Stimulated activated CD4-positive, alpha-beta T cell treated with anti-CD3 and anti-CD28 coated beads, TNF-alpha, amount 100 ng/mL, for 1 hour (primary cell): ENCODE data around the gene RGS7.
"Not testable (repeated sequence)": the region's sequence is repeated elsewhere in the genome, so short reads cannot be mapped to it uniquely, and the experiment has no call there.

Experiments
- DNase-seq, 3 donors: peaks; one replicate each; pipeline ENCODE4 v3.0.0-alpha.2; 2020; ENCODE audit warnings: low read depth in 3 of 3, low spot score in 1 of 3

RGS7 gene

DNA sequence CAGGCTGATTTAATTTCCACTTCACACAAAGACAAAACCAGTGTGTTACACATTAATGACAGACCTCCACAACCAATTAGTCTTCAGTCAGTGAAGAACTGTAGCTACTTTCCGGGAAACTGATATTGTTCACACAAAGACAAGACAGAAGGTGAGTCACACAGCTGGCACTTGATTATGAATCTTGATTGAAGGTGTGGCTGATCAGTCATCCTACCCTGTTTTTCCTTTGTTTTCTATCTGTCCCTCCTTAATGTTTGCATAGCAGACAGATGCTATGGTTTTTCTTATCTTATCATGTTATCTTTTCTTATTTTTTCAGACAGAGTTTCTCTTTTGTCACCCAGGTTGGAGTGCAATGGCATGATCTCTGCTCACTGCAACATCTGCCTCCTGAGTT lies 560.0 kb downstream of the RGS7 start:
- DNase-seq, result no peak

- no peak for DNase-seq
Measured at GRCh38 chr1:240794046-240794843, 562.8 kb downstream of the RGS7 start.

DNA sequence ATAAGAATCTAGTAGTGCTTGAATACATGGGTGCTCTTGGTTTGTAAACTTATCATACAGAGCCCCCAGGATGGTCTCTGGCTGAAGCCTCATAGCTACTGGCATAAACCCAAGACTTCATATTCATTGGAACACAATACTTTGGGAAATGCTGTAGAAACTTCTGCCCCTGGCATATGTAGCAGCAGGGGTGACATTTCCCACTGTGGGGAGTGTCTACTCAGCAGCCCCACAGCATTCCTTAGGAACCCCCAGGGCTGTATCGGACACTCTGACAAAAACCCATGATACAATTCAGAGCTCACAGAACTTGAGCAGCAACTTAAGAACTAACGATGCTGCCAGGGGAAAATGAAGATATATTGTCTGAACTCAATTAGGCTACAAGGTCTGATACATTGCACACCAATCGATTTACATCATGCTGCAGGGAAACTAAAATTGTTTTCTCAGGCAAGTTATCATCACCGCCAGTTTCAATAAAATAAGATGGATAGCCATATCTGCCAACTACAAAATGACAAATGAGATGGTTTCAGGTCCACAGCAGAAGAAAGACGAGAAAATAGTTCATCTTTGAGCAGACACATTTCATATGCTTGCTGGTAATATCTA lies 564.0 kb downstream of the RGS7 start:
- DNase-seq, result no peak

DNA sequence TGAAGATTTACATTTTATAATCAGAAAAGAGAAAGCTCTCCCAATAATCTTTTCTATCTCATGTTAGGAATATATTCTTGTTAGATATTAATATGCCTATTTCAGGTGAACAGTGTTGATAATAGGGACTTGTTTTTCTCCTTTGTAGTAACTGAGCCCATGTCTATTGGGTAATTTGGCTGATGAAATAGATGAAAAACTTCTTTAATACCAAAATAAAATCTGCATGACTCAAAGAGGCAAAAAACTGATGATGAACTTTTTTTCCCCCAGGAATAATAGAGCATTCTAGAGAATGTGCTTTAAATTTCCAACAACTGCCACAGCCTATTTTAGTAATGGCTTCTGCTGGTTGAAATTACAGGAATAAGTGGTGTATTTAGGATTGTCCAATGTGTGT lies 566.1 kb downstream of the RGS7 start:
- DNase-seq, result no peak

GRCh38 chr1:240786880-240787279 lies 570.1 kb downstream of the RGS7 start:
- DNase-seq, result no peak

DNA sequence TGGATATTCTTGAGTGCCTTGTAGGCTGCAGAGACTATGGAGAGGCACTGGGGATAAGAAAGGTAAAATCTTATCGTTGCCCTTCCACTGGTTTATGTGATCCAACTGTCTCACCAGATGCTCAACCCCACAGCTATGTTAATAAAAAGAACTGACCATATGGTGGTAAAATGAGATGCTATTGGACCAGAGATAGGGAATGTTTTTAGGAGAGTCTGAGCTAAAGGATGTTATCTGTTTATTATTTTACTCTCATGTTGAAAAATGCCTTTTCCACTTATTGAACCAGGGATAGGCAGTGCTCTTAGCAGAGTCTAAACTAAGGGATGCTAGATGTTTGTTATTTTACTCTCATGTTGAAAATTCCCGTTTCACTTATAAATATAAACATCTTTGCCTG lies 572.2 kb downstream of the RGS7 start:
- no peak for DNase-seq

- DNase-seq, result not testable (repeated sequence)
Measured at GRCh38 chr1:240783728-240784137, 573.3 kb downstream of the RGS7 start.

GRCh38 chr1:240776237-240776636 lies 580.8 kb downstream of the RGS7 start:
- DNase-seq, result no peak

DNA sequence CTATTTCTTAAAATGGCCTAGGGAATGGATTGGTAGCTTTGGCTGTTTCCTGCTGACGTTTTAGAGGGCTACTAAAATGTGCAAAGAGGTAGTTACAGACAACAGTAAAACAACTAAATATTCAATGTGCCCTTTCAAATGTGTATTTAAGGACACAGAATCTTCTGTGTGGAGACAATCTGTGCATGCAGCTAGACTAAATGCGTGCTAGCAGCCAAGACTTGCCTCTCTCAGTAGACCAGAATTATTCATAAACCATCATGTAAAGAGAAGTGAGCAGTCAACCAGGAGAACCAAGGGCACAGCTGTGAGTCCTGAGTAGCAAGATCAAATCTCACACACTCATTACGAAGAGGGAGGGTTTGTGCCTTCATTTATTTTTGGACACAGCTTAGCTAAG lies 584.9 kb downstream of the RGS7 start:
- DNase-seq, result no peak

- no peak for DNase-seq
Measured at GRCh38 chr1:240771450-240771849, 585.6 kb downstream of the RGS7 start.

DNA sequence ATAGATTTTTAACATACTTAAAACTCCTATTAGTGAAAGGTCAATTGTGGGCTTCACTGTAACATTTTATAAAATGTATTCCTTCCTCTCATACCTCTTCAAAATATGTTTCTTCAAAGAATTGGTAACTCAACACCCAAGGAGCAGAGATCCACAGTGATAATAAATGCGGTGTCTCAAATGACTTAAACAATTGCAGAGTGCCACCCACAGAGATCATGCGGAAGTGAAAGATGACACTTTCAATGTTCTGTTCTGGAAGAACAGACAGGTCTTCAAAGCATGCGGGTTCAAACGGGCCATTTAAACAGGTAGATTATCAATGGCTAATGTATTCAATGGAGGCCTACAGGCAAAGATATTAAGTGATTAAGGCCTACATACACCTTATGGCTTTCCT lies 588.0 kb downstream of the RGS7 start:
- no peak for DNase-seq

DNA sequence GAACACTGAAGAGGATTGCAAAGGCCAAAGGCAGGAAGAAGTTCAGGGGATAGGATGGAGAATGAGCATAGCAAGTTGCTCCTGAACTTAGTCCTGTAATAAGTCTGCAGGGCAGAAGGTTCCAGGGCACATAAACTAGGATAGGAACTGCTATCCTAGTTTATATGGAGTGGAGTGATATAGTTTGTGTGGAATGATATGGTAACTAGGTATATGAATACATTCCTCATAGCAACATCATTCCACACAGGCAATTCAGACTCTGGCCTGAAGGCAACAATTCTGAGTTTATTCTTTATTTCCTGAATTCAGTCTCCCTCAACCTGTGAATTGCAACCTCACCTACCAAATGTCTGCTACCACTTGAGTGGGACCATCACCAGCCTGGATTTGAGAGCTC lies 590.2 kb downstream of the RGS7 start:
- no peak for DNase-seq

- DNase-seq, result no peak
Measured at GRCh38 chr1:240765732-240766363, 591.2 kb downstream of the RGS7 start.

GRCh38 chr1:240763771-240764170 lies 593.2 kb downstream of the RGS7 start:
- no peak for DNase-seq

DNA sequence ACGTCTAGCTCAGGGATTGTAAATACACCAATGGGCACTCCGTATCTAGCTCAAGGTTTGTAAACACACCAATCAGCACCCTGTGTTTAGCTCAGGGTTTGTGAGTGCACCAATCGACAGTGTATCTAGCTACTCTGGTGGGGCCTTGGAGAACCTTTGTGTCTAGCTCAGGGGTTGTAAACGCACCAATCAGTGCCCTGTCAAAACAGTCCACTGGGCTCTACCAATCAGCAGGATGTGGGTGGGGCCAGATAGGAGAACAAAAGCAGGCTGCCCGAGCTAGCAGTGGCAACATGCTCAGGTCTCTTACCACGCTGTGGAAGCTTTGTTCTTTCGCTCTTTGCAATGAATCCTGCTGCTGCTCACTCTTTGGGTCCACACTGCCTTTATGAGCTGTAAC lies 593.9 kb downstream of the RGS7 start:
- not testable (repeated sequence) for DNase-seq

DNA sequence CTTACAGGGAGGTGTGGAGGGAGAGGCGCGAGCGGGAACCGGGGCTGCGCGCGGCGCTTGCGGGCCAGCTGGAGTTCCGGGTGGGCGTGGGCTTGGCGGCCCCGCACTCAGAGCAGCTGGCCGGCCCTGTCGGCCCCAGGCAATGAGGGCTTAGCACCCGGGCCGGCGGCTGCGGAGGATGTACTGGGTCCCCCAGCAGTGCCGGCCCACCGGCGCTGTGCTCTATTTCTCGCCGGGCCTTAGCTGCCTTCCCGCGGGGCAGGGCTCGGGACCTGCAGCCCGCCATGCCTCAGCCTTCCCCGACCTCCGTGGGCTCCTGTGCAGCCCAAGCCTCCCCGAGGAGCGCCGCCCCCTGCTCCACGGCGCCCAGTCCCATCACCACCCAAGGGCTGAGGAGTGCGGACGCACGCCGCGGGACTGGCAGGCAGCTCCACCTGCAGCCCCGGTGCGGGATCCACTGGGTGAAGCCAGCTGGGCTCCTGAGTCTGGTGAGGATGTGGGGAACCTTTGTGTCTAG lies 594.5 kb downstream of the RGS7 start:
- DNase-seq, result not testable (repeated sequence)

GRCh38 chr1:240758777-240759176 lies 598.2 kb downstream of the RGS7 start:
- DNase-seq, result not testable (repeated sequence)

DNA sequence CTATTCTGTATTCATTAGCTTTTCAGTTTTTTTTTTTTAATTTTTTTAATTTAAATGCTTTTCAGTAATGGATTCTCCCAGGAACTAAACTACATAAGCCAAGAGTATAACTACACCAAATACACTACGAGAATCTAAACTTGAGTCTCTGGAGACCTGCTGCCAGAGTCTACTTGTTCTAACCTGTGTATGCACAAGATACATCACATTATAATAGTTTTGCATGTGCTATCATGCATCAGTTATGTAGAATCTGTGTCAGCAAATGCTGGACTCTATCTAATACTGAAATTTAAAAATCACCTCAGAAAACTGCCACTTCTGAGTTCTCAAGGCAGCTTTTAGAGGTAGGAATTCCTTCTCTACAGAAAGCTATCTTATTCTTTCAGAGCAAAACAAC lies 598.7 kb downstream of the RGS7 start:
- DNase-seq, result no peak

GRCh38 chr1:240747907-240748306 lies 609.1 kb downstream of the RGS7 start:
- no peak for DNase-seq

DNA sequence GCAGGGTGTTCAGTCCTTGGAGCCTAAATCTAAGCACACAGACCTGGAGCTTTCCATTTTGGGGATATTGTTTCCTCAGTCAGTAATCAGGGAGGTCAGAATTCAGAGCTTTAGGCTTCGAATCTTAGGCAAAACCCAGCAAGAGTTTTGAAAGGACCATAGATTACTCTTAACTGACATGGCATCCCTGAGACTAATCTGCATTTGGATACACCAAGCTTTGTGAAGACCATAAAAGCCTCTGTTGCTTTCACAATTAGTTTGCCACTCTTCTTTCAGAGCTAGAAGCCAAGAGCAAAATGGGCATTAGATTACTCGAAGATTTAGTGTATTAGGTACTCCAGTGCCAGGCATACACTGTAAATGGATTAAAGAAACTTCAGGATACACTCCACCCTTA lies 613.3 kb downstream of the RGS7 start:
- no peak for DNase-seq

- DNase-seq, result no peak
Measured at GRCh38 chr1:240739754-240740153, 617.3 kb downstream of the RGS7 start.

- no peak for DNase-seq
Measured at GRCh38 chr1:240739139-240739538, 617.9 kb downstream of the RGS7 start.
